ENCODE results near the gene B4GALNT1. TPM values are rescaled to one million over a fixed set of nuclear protein-coding genes. Genes with fewer than 3 reads are reported as not detected.
A peak's percentile ranks its signal among the peaks of the same experiment; 100 is the strongest.

B4GALNT1 gene
- total and polyA plus RNA-seq, 9 of the 15 experiments (the other 6 are each of a cell fraction or from before 2014, with no cell fraction given) = 1.0 to 32.2 (median 9.8) TPM

GRCh38 chr12:57624441-57625220 is 8.4 kb downstream of the B4GALNT1 start:
- Histone ChIP-seq H3K4me1 (replicated peaks in 1 of 2; ENCODE audit: control insufficient read depth in 2 of 2, insufficient read depth in 2 of 2, low read length in 2 of 2) (peaks cover 20 to 35% of the 10 kb centered on the region in 2 experiments), H3K4me3 (no peak overlapping the region), H3K27ac (ENCODE audit: extremely low read depth, low read depth, low read length) (no peak overlapping the region), H4K20me1 (replicated peaks; ENCODE audit: control insufficient read depth, insufficient read depth, low read length) (no peaks in the 10 kb centered on the region), H3K9ac (ENCODE audit: insufficient read depth in 1 of 2, low read depth in 2 of 2, low read length in 2 of 2) (peak overlapping the region in 1 of 2 experiments; percentile 37; a peak in 1 of 4 replicates), H2AFZ (ENCODE audit: low read depth, low read length) (no peak overlapping the region), H3K9me1 (ENCODE audit: control insufficient read depth, insufficient read depth, low read length) (no peaks in the 10 kb centered on the region), H3K36me3 (ENCODE audit: control insufficient read depth, insufficient read depth, low read length) (peaks cover 31% of the 10 kb centered on the region; the same call in 2 of the 3 replicates), H3K4me2 (ENCODE audit: insufficient read depth, low read length) (no peak overlapping the region), H3K9me3 (replicated peaks; ENCODE audit: control insufficient read depth, insufficient read depth, low read depth, low read length) (no peaks in the 10 kb centered on the region), H3K79me2 (ENCODE audit: control insufficient read depth, insufficient read depth, low read length) (no peaks in the 10 kb centered on the region), H3K27me3 (ENCODE audit: control insufficient read depth in 2 of 2, insufficient read depth in 2 of 2, low read length in 2 of 2) (no peaks in the 10 kb centered on the region)
- DNase-seq (ENCODE audit: extremely low read depth in 1 of 4, low spot score in 3 of 4) (no peak), FAIRE-seq (no peak), ATAC-seq (no peak)
- WGBS (ENCODE audit: insufficient coverage, low coverage, missing lambda C conversion rate) = 61% methylated on average over 7 of the region's 8 CpGs
- intact Hi-C loops (cut with micrococcal nuclease) = loop anchor here (5.0 kb wide), 1 partner anchor 102 kb away; the partner anchor contains the start of genes DDIT3 and MBD6
- ChIA-PET POLR2A (interaction anchor here (1.0 to 1.2 kb wide), 2 partner anchors 36 to 142 kb away, joined by 3 to 4 read pairs; no protein-coding TSS in a partner anchor), CTCF (ENCODE audit: low intra/inter-chr PET ratio) (no interaction called here)
- BruUV-seq (replicated peaks) = no TSS peak
- 0 out of 2 replicates have a peak, but pooled peaks have one; percentile 6 for TF ChIP-seq POLR2G (IDR thresholded peaks at IDR 0.05; ENCODE audit: low read depth, low read length)
- no peak for TF ChIP-seq FOXP1 (CRISPR knock-in tag; IDR thresholded peaks at IDR 0.05)
- TF ChIP-seq SP2 (IDR thresholded peaks at IDR 0.05; ENCODE audit: extremely low read depth, low read depth, low read length, poor library complexity, severe bottlenecking) = no peak
- no peak for TF ChIP-seq CREM (IDR thresholded peaks at IDR 0.05; ENCODE audit: low read depth)
- in situ Hi-C loops (cut with MboI) = loop anchor here (5.0 kb wide), 2 partner anchors 68 to 108 kb away; partner anchors contain the start of gene OS9
